Measurements from ENCODE around the gene MAF. TPM values are rescaled to one million over a fixed set of nuclear protein-coding genes. Genes with fewer than 3 reads are reported as not detected.

MAF gene
- total RNA-seq, 6 experiments from 2014 or later, result not detected

DNA sequence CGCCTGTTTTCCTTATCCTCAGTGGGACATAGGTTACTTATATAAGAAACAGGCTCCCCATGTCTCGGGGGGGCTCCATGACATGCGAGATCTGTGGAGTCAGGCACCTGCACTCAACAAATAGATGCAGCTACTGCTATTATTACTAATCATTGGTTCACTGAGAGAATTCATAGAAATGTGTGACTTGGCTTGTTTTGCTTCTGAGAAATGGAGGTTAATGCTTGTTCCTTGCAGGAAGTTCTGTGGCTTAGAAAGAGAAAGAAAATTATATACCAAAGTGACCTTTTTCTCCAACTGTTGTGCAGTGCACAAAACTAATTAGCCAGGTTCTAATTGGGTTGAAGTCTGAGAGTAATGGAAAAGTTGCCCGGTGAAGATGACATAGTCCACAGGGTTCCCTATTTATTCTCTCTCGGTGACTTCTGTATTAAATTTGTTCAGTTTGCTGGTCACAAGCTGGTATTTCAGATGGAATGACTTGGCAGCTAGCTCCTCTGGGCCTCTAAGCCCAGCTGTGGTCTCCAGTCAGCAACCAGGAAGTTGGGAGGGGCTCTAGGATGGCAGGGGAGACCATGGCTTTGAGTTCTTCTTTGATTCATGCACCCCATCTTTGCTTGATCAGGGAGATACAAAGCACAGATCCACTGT, 17.6 kb upstream of the MAF start:
- no peaks in the 10 kb centered on the region for H3K27me3 Mint-ChIP-seq (ENCODE audit: insufficient read depth)
- no peaks in the 10 kb centered on the region for H3K36me3 Mint-ChIP-seq (ENCODE audit: low read depth)
- H3K9me3 Mint-ChIP-seq, result peaks cover 17% of the 10 kb centered on the region
- no peak for DNase-seq
- TF ChIP-seq, protein P1, sequence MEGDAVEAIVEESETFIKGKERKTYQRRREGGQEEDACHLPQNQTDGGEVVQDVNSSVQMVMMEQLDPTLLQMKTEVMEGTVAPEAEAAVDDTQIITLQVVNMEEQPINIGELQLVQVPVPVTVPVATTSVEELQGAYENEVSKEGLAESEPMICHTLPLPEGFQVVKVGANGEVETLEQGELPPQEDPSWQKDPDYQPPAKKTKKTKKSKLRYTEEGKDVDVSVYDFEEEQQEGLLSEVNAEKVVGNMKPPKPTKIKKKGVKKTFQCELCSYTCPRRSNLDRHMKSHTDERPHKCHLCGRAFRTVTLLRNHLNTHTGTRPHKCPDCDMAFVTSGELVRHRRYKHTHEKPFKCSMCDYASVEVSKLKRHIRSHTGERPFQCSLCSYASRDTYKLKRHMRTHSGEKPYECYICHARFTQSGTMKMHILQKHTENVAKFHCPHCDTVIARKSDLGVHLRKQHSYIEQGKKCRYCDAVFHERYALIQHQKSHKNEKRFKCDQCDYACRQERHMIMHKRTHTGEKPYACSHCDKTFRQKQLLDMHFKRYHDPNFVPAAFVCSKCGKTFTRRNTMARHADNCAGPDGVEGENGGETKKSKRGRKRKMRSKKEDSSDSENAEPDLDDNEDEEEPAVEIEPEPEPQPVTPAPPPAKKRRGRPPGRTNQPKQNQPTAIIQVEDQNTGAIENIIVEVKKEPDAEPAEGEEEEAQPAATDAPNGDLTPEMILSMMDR (IDR thresholded peaks at IDR 0.05), result no peak
- no peak overlapping the region for H3K27ac Mint-ChIP-seq
- H3K4me1 Mint-ChIP-seq (ENCODE audit: low read depth), result no peaks in the 10 kb centered on the region
- H3K4me3 Mint-ChIP-seq, result no peak overlapping the region

DNA sequence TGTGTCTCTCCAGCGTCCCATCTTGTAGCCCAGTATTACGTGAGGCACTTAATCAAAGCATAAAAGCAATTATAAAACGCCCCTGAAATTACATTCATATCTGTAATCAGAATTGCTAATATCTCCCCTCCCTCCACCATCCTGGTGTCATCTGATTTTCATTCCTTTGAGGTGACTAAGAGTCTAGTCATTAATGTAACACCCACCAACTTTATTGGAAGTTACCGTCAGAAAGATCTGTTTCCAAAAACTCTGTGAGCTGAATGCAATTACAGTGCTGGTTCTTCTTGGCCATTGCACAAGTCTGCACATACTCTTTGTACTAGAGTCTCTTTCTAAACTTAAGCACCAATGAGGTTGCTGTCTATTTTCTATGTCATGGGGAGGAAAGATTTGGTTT, 12.5 kb upstream of the MAF start:
- DNase-seq, result no peak
- H3K9me3 Mint-ChIP-seq, result peaks cover 4% of the 10 kb centered on the region; the same call in 1 of the 2 replicates
- TF ChIP-seq, protein P1 (IDR thresholded peaks at IDR 0.05), result no peak
- no peak overlapping the region for H3K27ac Mint-ChIP-seq
- 0 out of 2 replicates have a peak, but pooled peaks cover 2% of the 10 kb centered on the region for H3K27me3 Mint-ChIP-seq (ENCODE audit: insufficient read depth)
- no peaks in the 10 kb centered on the region for H3K36me3 Mint-ChIP-seq (ENCODE audit: low read depth)
- H3K4me1 Mint-ChIP-seq (ENCODE audit: low read depth), result no peaks in the 10 kb centered on the region
- no peak overlapping the region for H3K4me3 Mint-ChIP-seq

DNA sequence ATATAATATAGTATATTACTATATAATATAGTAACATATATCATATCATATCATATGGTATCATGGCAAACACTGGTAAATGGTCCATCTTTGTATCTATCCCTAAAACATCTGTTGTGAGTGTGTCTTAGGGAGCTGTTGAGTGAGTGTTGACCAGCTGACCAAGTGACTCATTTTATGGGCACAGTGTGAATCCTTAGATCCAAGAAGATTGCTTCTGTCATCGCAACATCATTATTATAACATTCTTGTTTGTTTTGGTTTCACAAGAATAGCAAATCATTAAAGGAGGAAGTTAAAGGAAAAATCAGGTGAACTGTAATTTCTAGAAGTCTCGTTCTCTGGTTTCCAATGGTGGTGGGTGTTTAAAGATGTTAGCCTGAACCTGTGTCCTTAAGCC, 11.7 kb upstream of the MAF start:
- TF ChIP-seq, protein P1 (IDR thresholded peaks at IDR 0.05), result no peak
- Mint-ChIP-seq H3K4me1 (ENCODE audit: low read depth) (no peaks in the 10 kb centered on the region), H3K27me3 (ENCODE audit: insufficient read depth) (0 out of 2 replicates have a peak, but pooled peaks cover 2% of the 10 kb centered on the region), H3K27ac (no peak overlapping the region), H3K9me3 (peaks cover 4% of the 10 kb centered on the region; the same call in 1 of the 2 replicates), H3K4me3 (no peak overlapping the region), H3K36me3 (ENCODE audit: low read depth) (no peaks in the 10 kb centered on the region)
- no peak for DNase-seq

DNA sequence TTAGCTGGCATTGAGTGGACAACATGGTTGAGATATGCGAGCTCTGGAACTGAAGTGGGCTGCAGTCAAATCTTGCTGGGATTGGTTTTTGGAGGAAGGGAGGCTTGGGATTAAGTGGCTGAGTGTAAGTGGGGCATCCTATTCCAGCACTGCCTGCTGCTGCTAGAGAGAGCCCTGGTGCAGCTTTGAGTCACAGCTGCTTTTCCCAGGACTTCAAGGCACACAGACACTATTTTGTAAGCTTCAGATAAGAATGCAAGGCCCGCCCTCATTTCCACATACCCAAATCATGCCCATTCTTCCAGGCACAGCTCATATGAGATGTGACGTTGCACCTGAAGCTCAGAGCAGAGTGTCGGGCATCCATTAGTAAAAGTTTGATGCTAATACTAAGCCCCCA, 10.2 kb upstream of the MAF start:
- no peaks in the 10 kb centered on the region for H3K9me3 Mint-ChIP-seq
- H3K27ac Mint-ChIP-seq, result no peak overlapping the region
- H3K36me3 Mint-ChIP-seq (ENCODE audit: low read depth), result no peaks in the 10 kb centered on the region
- H3K4me3 Mint-ChIP-seq, result no peak overlapping the region
- DNase-seq, result no peak
- H3K4me1 Mint-ChIP-seq (ENCODE audit: low read depth), result no peaks in the 10 kb centered on the region
- TF ChIP-seq, protein P1 (IDR thresholded peaks at IDR 0.05), result no peak
- 0 out of 2 replicates have a peak, but pooled peaks cover 2% of the 10 kb centered on the region for H3K27me3 Mint-ChIP-seq (ENCODE audit: insufficient read depth)

DNA sequence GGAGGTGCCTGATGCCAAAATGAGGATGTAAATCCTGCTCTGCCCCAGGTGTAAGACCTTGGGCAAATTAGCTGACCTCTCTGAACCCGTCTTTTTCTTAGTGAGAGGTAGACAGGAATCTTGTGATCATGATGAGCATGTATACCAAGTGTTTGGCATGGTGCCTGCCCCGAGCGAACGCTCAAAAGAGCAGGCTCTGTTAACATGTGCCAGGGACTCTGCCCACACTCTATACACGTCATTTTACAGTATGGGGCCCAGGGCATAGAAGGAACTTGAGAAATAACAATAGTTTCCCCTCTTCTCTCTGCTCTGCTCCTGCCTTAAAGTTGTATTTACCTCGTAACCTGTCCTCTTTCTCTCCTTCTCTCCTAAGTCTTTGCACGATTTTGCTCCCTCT, 9.3 kb upstream of the MAF start:
- no peak overlapping the region for H3K27ac Mint-ChIP-seq
- no peaks in the 10 kb centered on the region for H3K36me3 Mint-ChIP-seq (ENCODE audit: low read depth)
- DNase-seq, result no peak
- no peaks in the 10 kb centered on the region for H3K9me3 Mint-ChIP-seq
- H3K4me3 Mint-ChIP-seq, result no peak overlapping the region
- TF ChIP-seq, protein P1 (IDR thresholded peaks at IDR 0.05), result no peak
- H3K27me3 Mint-ChIP-seq (ENCODE audit: insufficient read depth), result peaks cover 4% of the 10 kb centered on the region; the same call in 1 of the 2 replicates
- H3K4me1 Mint-ChIP-seq (ENCODE audit: low read depth), result no peaks in the 10 kb centered on the region
